ENCODE data around the gene DCAF17.

GRCh38 chr2:171478345-171478744, 44.3 kb downstream of the DCAF17 start:
- TF ChIP-seq, protein P1, sequence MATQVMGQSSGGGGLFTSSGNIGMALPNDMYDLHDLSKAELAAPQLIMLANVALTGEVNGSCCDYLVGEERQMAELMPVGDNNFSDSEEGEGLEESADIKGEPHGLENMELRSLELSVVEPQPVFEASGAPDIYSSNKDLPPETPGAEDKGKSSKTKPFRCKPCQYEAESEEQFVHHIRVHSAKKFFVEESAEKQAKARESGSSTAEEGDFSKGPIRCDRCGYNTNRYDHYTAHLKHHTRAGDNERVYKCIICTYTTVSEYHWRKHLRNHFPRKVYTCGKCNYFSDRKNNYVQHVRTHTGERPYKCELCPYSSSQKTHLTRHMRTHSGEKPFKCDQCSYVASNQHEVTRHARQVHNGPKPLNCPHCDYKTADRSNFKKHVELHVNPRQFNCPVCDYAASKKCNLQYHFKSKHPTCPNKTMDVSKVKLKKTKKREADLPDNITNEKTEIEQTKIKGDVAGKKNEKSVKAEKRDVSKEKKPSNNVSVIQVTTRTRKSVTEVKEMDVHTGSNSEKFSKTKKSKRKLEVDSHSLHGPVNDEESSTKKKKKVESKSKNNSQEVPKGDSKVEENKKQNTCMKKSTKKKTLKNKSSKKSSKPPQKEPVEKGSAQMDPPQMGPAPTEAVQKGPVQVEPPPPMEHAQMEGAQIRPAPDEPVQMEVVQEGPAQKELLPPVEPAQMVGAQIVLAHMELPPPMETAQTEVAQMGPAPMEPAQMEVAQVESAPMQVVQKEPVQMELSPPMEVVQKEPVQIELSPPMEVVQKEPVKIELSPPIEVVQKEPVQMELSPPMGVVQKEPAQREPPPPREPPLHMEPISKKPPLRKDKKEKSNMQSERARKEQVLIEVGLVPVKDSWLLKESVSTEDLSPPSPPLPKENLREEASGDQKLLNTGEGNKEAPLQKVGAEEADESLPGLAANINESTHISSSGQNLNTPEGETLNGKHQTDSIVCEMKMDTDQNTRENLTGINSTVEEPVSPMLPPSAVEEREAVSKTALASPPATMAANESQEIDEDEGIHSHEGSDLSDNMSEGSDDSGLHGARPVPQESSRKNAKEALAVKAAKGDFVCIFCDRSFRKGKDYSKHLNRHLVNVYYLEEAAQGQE (IDR thresholded peaks at IDR 0.05) = no peak
- TF ChIP-seq, protein P2, sequence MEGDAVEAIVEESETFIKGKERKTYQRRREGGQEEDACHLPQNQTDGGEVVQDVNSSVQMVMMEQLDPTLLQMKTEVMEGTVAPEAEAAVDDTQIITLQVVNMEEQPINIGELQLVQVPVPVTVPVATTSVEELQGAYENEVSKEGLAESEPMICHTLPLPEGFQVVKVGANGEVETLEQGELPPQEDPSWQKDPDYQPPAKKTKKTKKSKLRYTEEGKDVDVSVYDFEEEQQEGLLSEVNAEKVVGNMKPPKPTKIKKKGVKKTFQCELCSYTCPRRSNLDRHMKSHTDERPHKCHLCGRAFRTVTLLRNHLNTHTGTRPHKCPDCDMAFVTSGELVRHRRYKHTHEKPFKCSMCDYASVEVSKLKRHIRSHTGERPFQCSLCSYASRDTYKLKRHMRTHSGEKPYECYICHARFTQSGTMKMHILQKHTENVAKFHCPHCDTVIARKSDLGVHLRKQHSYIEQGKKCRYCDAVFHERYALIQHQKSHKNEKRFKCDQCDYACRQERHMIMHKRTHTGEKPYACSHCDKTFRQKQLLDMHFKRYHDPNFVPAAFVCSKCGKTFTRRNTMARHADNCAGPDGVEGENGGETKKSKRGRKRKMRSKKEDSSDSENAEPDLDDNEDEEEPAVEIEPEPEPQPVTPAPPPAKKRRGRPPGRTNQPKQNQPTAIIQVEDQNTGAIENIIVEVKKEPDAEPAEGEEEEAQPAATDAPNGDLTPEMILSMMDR (IDR thresholded peaks at IDR 0.05; ENCODE audit: low read depth, low read length, missing input control) = no peak
- TF ChIP-seq RAD21 (IDR thresholded peaks at IDR 0.05) (no peak), JUND (IDR thresholded peaks at IDR 0.05) (no peak), GABPA (IDR thresholded peaks at IDR 0.05 in 1 of 2, conservative IDR thresholded peaks at IDR 0.05 in 1 of 2) (no peak), MAX (IDR thresholded peaks at IDR 0.05) (no peak), SP1 (IDR thresholded peaks at IDR 0.05) (no peak), YY1 (IDR thresholded peaks at IDR 0.05) (no peak), HNF4A (conservative IDR thresholded peaks at IDR 0.05) (no peak), HNF4G (IDR thresholded peaks at IDR 0.05) (no peak)
- TF ChIP-seq, protein P3, sequence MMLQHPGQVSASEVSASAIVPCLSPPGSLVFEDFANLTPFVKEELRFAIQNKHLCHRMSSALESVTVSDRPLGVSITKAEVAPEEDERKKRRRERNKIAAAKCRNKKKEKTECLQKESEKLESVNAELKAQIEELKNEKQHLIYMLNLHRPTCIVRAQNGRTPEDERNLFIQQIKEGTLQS (IDR thresholded peaks at IDR 0.05) = no peak

Data from liver (tissue), 3 donors.